ENCODE measurements around the gene PPIF.

Gene PPIF

DNA sequence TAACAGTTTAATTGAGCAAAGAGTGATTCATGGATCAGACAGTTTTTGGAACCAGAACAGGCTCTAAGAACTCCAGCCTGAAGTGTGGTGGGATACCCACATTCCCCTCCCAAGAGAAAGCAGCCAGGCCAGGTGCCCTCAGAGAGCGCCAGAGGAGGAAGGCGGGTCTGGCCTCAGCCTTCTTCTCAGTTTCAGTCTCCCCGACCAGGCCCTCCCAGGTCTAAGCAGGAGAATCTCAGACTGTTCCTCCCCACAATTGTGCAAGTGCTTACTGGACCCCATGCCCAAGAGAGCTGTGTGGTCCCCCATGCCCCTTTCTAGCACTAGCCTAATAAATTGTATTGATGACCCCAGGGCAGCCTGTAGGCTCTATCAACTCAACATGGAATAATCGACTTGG is 25.6 kb downstream of the PPIF start:
- H3K27me3 ChIP-seq (ENCODE audit: control insufficient read depth, insufficient read depth, low read length): no peaks in the 10 kb centered on the region

DNA sequence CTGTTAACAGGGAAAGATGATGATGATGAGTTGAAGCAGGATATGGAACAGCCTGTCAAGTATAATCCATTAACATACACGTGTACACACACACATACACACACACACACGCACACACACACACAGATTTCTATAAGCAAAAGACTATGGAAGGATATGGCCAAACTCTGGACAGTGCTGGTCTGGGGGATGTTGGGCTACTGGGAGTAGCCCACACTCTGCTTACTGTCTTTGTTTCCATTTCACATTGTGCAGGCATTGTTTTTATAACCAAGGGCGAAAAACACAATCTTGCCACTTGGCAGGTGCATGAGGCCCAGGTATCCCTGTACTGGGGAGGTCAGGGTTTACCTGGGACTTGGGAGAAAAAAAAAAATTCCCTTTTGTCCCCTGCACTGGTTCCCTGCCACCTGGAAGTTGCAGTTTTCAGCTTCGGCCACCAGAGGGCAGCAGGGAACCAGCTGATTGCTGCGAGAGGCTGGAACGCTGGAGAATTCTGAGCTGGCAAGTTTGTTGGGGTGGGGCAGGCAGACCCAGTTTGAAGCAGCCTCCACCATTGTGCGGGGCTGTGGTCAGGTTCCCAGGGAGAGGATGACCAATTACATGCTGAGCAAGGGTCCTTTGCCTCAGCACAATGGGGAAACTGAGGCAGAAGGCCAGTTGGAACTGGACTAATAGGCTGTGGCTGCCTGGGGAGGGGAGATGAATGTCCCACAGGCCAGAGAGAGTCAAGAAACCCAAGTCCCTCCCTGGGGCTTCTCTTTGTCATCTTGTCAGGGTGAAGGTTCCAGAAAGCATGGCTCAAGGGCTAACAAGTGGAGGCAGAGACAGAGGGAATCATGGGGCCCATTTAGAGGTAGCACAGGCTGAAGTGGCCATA is 27.3 kb downstream of the PPIF start:
- no peak overlapping the region for H3K4me3 ChIP-seq (ENCODE audit: low read length)
- no peaks in the 10 kb centered on the region for H3K4me1 ChIP-seq (ENCODE audit: control insufficient read depth, low read depth, low read length)
- no peak overlapping the region for H3K9ac ChIP-seq (ENCODE audit: low read length)
- no peak overlapping the region for H3K27ac ChIP-seq (ENCODE audit: low read length)
- no peaks in the 10 kb centered on the region for H3K27me3 ChIP-seq (ENCODE audit: control insufficient read depth, insufficient read depth, low read length)
- no peaks in the 10 kb centered on the region for H3K9me3 ChIP-seq (ENCODE audit: control insufficient read depth, low read depth, low read length)
- no peaks in the 10 kb centered on the region for H3K36me3 ChIP-seq (ENCODE audit: control insufficient read depth, low read depth, low read length)

More for the DNA sequence above, 25.6 kb downstream of the PPIF start:
- Histone ChIP-seq H3K9ac (ENCODE audit: low read length) (no peak overlapping the region), H3K36me3 (ENCODE audit: control insufficient read depth, low read depth, low read length) (no peaks in the 10 kb centered on the region), H3K4me1 (ENCODE audit: control insufficient read depth, low read depth, low read length) (no peaks in the 10 kb centered on the region), H3K9me3 (ENCODE audit: control insufficient read depth, low read depth, low read length) (no peaks in the 10 kb centered on the region), H3K4me3 (ENCODE audit: low read length) (no peak overlapping the region), H3K27ac (ENCODE audit: low read length) (no peak overlapping the region)

DNA sequence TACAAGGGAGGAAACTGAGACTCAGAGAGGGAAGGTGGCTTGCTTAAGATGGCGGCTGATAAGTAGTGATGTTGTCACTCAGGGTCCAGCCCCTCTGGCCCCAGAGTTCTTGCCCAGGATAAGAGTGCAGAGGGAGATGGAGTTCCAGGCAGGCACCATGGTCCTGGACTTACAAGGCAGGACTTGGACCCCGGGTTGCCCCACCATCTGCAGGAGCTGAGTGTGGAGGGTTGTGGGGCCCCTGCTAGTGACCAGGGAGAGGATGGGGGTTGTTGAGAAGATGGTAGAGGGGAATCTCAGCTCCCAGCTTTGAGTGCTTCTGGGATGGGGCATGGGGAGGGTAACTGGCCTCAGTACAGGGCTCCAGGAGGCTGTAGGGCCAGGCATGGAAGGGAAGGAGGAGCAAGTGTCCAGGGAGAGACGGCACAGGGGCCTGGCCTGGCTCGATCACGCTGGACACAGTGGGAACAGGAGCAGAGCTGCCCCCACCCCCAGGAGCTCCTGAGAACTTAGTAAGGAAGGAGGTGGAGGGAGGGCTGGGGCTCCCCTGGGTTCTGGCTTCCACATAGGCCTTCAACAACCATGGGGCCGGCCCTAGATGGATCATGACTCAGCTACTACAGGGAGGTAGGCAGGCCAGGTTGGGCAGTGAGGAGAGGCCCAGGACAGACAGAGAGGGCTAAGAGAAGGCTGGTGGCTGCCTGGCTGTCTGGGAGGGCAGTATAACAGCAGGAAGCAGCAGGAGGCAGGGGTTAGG is 28.2 kb downstream of the PPIF start:
- Histone ChIP-seq H3K9me3 (ENCODE audit: control insufficient read depth, low read depth, low read length) (no peaks in the 10 kb centered on the region), H3K9ac (ENCODE audit: low read length) (no peak overlapping the region), H3K27ac (ENCODE audit: low read length) (no peak overlapping the region), H3K4me1 (ENCODE audit: control insufficient read depth, low read depth, low read length) (no peaks in the 10 kb centered on the region), H3K36me3 (ENCODE audit: control insufficient read depth, low read depth, low read length) (no peaks in the 10 kb centered on the region), H3K4me3 (ENCODE audit: low read length) (no peak overlapping the region), H3K27me3 (ENCODE audit: control insufficient read depth, insufficient read depth, low read length) (no peaks in the 10 kb centered on the region)

DNA sequence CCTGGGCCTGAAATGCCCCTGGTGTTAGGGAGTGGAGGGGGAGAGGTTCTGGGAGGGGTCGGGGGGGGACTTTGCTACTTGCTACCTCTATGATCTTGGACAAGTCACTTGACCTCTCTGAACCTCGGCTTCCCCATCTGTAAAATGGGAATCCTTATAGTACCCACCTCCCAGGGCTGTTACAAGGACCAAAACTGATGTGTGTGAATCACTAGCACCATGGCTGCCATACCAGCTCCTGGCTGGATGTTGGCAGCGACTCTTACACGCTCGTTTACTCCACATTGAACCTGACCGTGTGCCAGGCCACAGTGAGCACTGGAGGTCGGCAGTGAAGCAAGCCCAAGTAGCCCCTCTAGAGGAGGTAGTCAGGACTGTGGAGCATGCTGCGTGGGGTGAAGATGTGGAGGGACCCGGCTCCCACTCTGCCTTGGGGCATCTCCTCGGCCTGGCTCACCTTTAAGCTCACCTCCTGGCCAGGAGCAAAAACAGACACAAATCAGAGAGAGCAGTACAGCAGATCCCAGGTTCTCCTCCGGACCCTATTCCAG is 28.9 kb downstream of the PPIF start:
- H3K27ac ChIP-seq (ENCODE audit: low read length): no peak overlapping the region
- no peaks in the 10 kb centered on the region for H3K27me3 ChIP-seq (ENCODE audit: control insufficient read depth, insufficient read depth, low read length)
- no peak overlapping the region for H3K4me3 ChIP-seq (ENCODE audit: low read length)
- no peaks in the 10 kb centered on the region for H3K4me1 ChIP-seq (ENCODE audit: control insufficient read depth, low read depth, low read length)
- no peaks in the 10 kb centered on the region for H3K36me3 ChIP-seq (ENCODE audit: control insufficient read depth, low read depth, low read length)
- H3K9me3 ChIP-seq (ENCODE audit: control insufficient read depth, low read depth, low read length): no peaks in the 10 kb centered on the region
- H3K9ac ChIP-seq (ENCODE audit: low read length): no peak overlapping the region

DNA sequence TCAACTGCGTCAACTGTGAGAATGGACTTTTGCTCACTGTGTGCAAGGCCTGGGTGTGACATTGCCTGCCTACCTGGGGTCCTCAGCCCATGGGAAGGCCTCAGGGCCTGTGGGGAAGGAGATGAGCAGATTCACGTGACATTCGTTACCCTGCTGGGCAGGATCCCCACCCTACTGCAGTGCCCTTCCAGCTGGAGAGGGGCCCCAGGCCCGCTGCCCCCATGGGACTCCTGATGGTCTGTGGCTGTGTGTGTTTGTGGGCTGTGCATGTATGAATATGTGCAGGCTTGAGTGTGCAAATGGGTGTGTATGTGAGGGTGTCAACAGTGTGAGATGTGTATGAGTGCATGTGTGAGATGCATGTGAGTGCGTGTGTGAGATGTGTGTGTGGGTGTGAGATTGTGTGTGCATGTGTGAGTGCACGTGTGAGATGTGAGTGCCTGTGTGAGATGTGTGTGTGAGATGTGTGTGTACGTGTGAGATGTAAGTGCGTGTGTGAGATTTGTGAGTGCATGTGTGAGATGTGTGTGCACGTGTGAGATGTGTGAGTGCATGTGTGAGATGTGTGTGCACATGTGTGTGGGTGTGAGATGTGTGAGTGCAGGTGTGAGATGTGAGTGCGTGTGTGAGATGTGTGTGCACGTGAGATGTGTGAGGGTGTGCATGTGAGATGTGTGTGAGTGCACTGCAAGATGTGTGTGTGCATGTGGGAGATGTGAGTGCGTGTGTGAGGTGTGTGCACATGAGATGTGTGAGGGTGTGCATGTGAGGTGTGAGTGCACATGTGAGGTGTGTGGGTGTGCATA is 29.7 kb downstream of the PPIF start:
- Histone ChIP-seq H3K4me3 (ENCODE audit: low read length) (no peak overlapping the region), H3K9ac (ENCODE audit: low read length) (no peak overlapping the region), H3K27me3 (ENCODE audit: control insufficient read depth, insufficient read depth, low read length) (no peaks in the 10 kb centered on the region), H3K9me3 (ENCODE audit: control insufficient read depth, low read depth, low read length) (no peaks in the 10 kb centered on the region), H3K4me1 (ENCODE audit: control insufficient read depth, low read depth, low read length) (no peaks in the 10 kb centered on the region), H3K27ac (ENCODE audit: low read length) (no peak overlapping the region), H3K36me3 (ENCODE audit: control insufficient read depth, low read depth, low read length) (no peaks in the 10 kb centered on the region)

DNA sequence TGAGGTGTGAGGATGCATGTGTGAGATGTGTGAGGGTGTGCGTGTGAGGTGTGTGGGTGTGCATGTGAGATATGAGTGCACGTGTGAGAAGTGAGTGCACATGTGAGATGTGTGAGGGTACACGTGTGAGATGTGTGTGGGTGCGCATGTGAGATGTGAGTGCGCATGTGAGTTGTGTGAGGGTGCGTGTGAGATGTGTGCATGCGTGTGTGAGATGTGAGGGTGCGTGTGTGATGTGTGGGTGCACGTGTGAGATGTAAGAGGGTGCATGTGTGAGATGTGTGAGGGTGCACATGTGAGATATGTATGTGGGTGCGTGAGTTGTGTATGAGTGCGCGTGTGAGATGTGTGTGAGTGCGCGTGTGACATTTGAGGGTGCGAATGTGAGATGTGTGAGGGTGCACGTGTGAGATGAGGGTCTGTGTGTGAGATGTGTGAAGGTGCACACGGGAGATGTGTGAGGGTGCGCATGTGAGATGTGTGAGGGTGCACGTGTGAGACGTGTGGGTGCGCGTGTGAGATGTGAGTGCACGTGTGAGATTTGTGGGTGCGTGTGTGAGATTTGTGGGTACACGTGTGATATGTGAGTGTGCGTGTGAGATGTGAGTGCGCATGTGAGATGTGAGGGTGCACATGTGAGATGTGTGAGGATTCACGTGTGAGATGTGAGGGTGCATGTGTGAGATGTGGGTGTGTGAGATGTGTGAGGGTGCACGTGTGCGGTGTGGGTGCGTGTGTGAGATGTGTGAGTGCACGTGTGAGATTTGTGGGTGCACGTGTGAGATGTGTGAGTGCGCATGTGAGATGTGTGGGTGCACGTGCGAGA is 30.5 kb downstream of the PPIF start:
- no peaks in the 10 kb centered on the region for H3K9me3 ChIP-seq (ENCODE audit: control insufficient read depth, low read depth, low read length)
- no peak overlapping the region for H3K9ac ChIP-seq (ENCODE audit: low read length)
- no peaks in the 10 kb centered on the region for H3K4me1 ChIP-seq (ENCODE audit: control insufficient read depth, low read depth, low read length)
- no peaks in the 10 kb centered on the region for H3K36me3 ChIP-seq (ENCODE audit: control insufficient read depth, low read depth, low read length)
- no peak overlapping the region for H3K4me3 ChIP-seq (ENCODE audit: low read length)
- H3K27me3 ChIP-seq (ENCODE audit: control insufficient read depth, insufficient read depth, low read length): no peaks in the 10 kb centered on the region
- no peak overlapping the region for H3K27ac ChIP-seq (ENCODE audit: low read length)

DNA sequence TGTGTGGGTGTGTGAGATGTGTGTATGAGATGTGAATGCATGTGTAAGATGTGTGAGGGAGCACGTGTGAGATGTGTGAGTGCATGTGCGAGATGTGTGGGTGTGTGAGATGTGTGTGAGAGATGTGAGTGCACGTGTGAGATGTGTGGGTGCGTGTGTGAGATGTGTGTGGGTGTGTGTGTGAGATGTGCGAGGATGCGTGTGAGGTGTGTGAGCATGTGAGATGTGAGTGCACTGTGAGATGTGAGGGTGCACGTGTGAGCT is 31.0 kb downstream of the PPIF start:
- no peaks in the 10 kb centered on the region for H3K4me1 ChIP-seq (ENCODE audit: control insufficient read depth, low read depth, low read length)
- no peaks in the 10 kb centered on the region for H3K36me3 ChIP-seq (ENCODE audit: control insufficient read depth, low read depth, low read length)
- no peaks in the 10 kb centered on the region for H3K27me3 ChIP-seq (ENCODE audit: control insufficient read depth, insufficient read depth, low read length)
- H3K9ac ChIP-seq (ENCODE audit: low read length): no peak overlapping the region
- H3K4me3 ChIP-seq (ENCODE audit: low read length): no peak overlapping the region
- no peaks in the 10 kb centered on the region for H3K9me3 ChIP-seq (ENCODE audit: control insufficient read depth, low read depth, low read length)
- H3K27ac ChIP-seq (ENCODE audit: low read length): no peak overlapping the region

DNA sequence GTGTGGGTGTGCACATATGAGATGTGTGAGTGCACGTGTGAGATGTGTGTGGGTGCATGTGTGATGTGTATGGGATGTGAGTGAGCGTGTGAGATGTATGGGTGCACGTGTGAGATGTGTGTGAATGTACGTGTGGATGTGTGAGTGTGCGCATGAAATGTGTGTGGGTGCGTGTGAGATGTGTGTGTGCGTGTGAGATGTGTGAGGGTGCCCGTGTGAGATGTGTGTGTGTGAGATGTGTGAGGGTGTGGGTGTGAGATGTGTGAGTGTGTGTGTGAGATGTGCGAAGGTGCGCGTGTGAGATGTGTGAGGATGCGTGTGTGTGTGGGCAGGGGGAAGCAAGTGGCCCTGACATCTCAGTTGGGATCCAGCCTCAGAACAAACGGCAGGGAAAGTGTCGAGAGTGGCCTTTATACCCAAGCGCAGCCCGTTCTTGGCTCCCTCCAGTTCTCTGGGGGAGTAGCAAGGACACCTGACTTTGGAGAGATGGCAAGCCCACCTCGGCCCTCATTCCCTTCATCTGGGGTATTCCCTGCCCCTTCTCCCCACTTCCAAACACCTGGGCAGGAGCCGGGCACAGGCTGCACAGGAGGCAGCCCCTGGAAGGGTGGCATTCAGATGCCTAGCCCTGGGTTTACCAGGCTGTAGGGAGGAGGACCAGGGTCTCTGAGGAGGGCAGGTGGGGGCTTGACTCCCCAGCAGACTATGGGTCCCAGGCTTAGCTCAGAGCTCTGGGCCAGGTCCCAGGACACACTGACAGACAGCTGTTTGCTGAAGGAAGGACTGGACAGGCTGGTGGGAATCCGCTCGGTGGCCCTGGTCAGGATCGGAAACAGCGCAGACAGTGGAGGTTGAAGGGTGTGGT is 31.6 kb downstream of the PPIF start:
- H3K4me1 ChIP-seq (ENCODE audit: control insufficient read depth, low read depth, low read length): no peaks in the 10 kb centered on the region

DNA sequence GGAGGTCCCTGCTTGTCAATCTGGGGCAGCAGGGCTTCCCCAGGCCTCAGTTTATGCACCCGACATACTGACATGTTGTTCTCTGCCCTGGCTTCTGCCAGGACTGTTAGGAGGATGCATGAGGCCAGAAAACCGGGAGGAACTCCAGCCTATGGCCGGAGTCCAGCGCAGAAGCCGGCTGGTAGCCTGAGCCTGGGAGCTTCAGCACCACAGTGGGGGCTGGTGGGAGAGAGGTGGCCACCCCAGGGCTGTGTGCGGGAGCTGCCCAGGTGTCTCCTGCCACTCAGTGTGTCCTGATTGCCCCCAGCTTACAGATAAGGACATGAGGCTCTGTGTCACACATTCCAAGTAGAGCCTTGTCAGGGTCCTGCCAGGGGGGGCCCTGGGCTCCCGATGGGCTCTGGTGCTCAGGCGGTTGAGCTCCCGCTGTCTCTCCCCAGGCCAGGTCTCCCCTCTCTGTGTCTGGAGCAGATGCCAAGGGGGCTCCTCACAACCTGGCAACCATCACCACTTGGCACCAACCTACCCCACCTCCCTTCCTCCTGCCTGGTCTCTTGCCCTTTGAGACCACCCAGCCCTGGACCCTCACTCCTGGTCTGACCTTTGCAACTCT is 32.3 kb downstream of the PPIF start:
- Histone ChIP-seq H3K36me3 (ENCODE audit: control insufficient read depth, low read depth, low read length) (no peaks in the 10 kb centered on the region), H3K27ac (ENCODE audit: low read length) (no peak overlapping the region), H3K27me3 (ENCODE audit: control insufficient read depth, insufficient read depth, low read length) (no peaks in the 10 kb centered on the region), H3K4me3 (ENCODE audit: low read length) (no peak overlapping the region), H3K9me3 (ENCODE audit: control insufficient read depth, low read depth, low read length) (no peaks in the 10 kb centered on the region), H3K9ac (ENCODE audit: low read length) (no peak overlapping the region), H3K4me1 (ENCODE audit: control insufficient read depth, low read depth, low read length) (no peaks in the 10 kb centered on the region)

More for the DNA sequence above, 31.6 kb downstream of the PPIF start:
- no peaks in the 10 kb centered on the region for H3K9me3 ChIP-seq (ENCODE audit: control insufficient read depth, low read depth, low read length)
- no peak overlapping the region for H3K9ac ChIP-seq (ENCODE audit: low read length)
- no peaks in the 10 kb centered on the region for H3K27me3 ChIP-seq (ENCODE audit: control insufficient read depth, insufficient read depth, low read length)
- no peaks in the 10 kb centered on the region for H3K36me3 ChIP-seq (ENCODE audit: control insufficient read depth, low read depth, low read length)
- no peak overlapping the region for H3K4me3 ChIP-seq (ENCODE audit: low read length)
- H3K27ac ChIP-seq (ENCODE audit: low read length): no peak overlapping the region
